Measurements from ENCODE around the gene KIF19.
"Not testable (repeated sequence)": the region's sequence is repeated elsewhere in the genome, so short reads cannot be mapped to it uniquely, and the experiment has no call there.

Gene KIF19

GRCh38 chr17:74325743-74326379 is at the start of gene KIF19:
Gene KIF19, plus strand, starts transcription at chr17:74326226. Its CDS starts 124 bp downstream, at chr17:74326350.
- no peak within 1 kb of the TSS for H3K27ac ChIP-seq
- peak; percentile 41 for DNase-seq (ENCODE audit: low spot score)
- ChIA-PET POLR2A (ENCODE audit: low non-redundant PET) (no interaction called here), CTCF (no interaction called here)
- TF ChIP-seq CTCF (conservative IDR thresholded peaks at IDR 0.05; ENCODE audit: low read depth): no peak

DNA sequence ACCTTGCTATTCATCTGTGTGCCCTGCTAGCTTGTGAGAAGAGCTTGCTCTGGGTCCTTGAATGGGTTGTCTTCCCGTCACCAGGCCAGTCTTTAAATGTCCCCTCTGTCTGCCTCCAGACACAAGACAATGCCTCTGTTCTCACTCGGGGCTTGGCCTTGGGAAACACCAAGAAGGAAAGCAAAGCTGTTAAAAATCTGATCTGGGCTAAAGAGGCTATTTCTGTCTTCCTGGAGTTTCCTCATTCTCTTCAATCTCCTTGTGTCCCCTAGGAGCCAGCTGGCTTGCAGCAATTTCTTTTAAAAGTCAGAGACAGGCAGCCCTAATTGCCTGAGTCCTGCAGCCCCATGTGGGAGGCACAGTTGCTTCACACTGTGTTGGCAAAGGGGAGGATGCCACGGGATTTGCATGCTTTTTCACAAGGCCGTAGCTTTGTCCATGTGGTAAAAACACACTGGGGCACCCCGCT is 49.5 kb upstream of the KIF19 start:
- no peak for DNase-seq (ENCODE audit: low spot score)
- H3K27ac ChIP-seq: no peak overlapping the region
- CTCF ChIA-PET: no interaction called here
- no peak for TF ChIP-seq CTCF (conservative IDR thresholded peaks at IDR 0.05; ENCODE audit: low read depth)
- POLR2A ChIA-PET (ENCODE audit: low non-redundant PET): no interaction called here

DNA sequence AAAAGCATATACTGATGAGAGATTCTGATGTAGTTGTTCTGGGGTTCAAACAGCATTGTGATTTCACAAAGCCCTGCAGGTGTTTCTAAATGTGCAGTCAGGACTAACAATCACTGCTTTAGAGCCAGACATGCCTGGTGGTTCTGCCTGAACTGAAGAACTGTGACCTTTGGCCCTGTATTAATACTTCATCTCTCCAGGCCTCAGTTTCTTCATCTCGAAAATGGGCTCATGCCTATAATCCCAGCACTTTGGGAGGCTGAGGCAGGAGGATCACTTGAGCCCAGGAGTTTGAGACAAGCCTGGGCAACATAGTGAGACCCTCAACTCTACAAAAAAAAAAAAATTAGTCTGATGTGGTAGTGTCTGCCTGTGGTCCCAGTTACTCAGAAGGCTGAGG is 48.1 kb upstream of the KIF19 start:
- no peak for TF ChIP-seq CTCF (conservative IDR thresholded peaks at IDR 0.05; ENCODE audit: low read depth)
- CTCF ChIA-PET: interaction anchor here (0.5 to 0.7 kb wide), 2 partner anchors 18 to 242 kb away, joined by 3 to 6 read pairs; no protein-coding TSS in a partner anchor
- POLR2A ChIA-PET (ENCODE audit: low non-redundant PET): no interaction called here
- DNase-seq (ENCODE audit: low spot score): no peak
- no peak overlapping the region for H3K27ac ChIP-seq

DNA sequence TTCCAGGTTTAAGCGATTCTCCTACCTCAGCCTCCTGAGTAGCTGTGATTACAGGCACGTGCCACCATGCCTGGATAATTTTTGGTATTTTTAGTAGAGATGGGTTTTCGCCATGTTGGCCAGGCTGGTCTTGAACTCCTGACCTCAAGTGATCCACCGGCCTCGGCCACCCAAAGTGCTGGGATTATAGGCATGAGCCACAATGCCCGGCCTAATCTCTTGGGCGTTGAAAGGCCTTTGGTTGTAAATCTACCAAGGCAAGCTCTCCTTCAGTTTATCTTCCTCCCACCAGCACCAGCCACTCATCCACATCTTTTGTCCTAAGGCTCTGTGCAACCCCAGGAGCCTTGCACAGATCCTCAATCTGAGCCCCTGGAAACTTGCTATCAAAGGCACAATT is 46.4 kb upstream of the KIF19 start:
- H3K27ac ChIP-seq; POLR2A ChIA-PET (ENCODE audit: low non-redundant PET); DNase-seq (ENCODE audit: low spot score): not testable (repeated sequence)
- CTCF ChIA-PET: interaction anchor here (1.0 kb wide), 1 partner anchor 16 kb away, joined by 12 read pairs; no protein-coding TSS in a partner anchor

- DNase-seq (ENCODE audit: low spot score): no peak
- TF ChIP-seq CTCF (conservative IDR thresholded peaks at IDR 0.05; ENCODE audit: low read depth): no peak
- no peak overlapping the region for H3K27ac ChIP-seq
- ChIA-PET POLR2A (ENCODE audit: low non-redundant PET) (no interaction called here), CTCF (interaction anchor here (1.0 kb wide), 1 partner anchor 15 kb away, joined by 12 read pairs; no protein-coding TSS in a partner anchor)
Observed at GRCh38 chr17:74280093-74280513, 45.9 kb upstream of the KIF19 start.

- ChIA-PET POLR2A (ENCODE audit: low non-redundant PET) (no interaction called here), CTCF (interaction anchor here (0.5 to 1.3 kb wide), 2 partner anchors 13 to 17 kb away, joined by 4 to 7 read pairs; no protein-coding TSS in a partner anchor)
- H3K27ac ChIP-seq: peak overlapping the region; percentile 66
- TF ChIP-seq CTCF (conservative IDR thresholded peaks at IDR 0.05; ENCODE audit: low read depth): no peak
- DNase-seq (ENCODE audit: low spot score): no peak
Observed at GRCh38 chr17:74281799-74282198, 44.2 kb upstream of the KIF19 start.

- DNase-seq (ENCODE audit: low spot score); POLR2A ChIA-PET (ENCODE audit: low non-redundant PET): not testable (repeated sequence)
- CTCF ChIA-PET: interaction anchor here (1.3 kb wide), 1 partner anchor 12 kb away, joined by 7 read pairs; no protein-coding TSS in a partner anchor
- H3K27ac ChIP-seq: peak overlapping the region; percentile 66
Observed at GRCh38 chr17:74282274-74282586, 43.8 kb upstream of the KIF19 start.
